IgD-negative memory B cell (primary cell): ENCODE measurements around the gene SOX5. TPM values are rescaled to one million over a fixed set of nuclear protein-coding genes. Genes with fewer than 3 reads are reported as not detected.

Experiments used
- H3K27ac Mint-ChIP-seq, 3 donors: one replicate each; pipeline ENCODE4 v1.8.0; 2020 to 2022; ENCODE audit warnings: mild to moderate bottlenecking in 3 of 3, mixed read lengths in 3 of 3, moderate library complexity in 1 of 3
- H3K27me3 Mint-ChIP-seq: one replicate; pipeline ENCODE4 v1.8.0; 2021; ENCODE audit warnings: mixed read lengths
- H3K36me3 Mint-ChIP-seq: one replicate; pipeline ENCODE4 v1.8.0; 2020; ENCODE audit warnings: mild to moderate bottlenecking, mixed read lengths
- H3K4me1 Mint-ChIP-seq, 3 donors: one replicate each; pipeline ENCODE4 v1.8.0; 2020 to 2022; ENCODE audit warnings: mixed read lengths in 3 of 3, mild to moderate bottlenecking in 1 of 3
- H3K4me3 Mint-ChIP-seq, 4 donors: one replicate each; pipeline ENCODE4 v1.8.0; 2020 to 2022; ENCODE audit warnings: mild to moderate bottlenecking in 4 of 4, mixed read lengths in 4 of 4, moderate library complexity in 3 of 4
- H3K9me3 Mint-ChIP-seq, 3 donors: one replicate each; pipeline ENCODE4 v1.8.0; 2020 to 2021; ENCODE audit warnings: mixed read lengths in 3 of 3, mild to moderate bottlenecking in 1 of 3
- polyA plus RNA-seq: library from polyadenylated mRNA; unstranded; fragments of 300-500 nt; fragmentation: Illumina TruSeq; gene quantifications from one replicate; pipeline ENCODE4 v1.2.3, GENCODE V29; 2021

SOX5 gene
- polyA plus RNA-seq, 1 donor from 2014 or later, result 11.0 TPM

GRCh38 chr12:23681237-23681636, 268.2 kb downstream of the SOX5 start:
- Mint-ChIP-seq H3K27ac (no peak overlapping the region), H3K4me3 (no peak overlapping the region), H3K4me1 (peaks cover 2 to 21% (median 6%) of the 10 kb centered on the region in 3 donors), H3K9me3 (peaks cover 0 to 2% (median 0%) of the 10 kb centered on the region in 3 donors), H3K27me3 (no peaks in the 10 kb centered on the region), H3K36me3 (peaks cover 5% of the 10 kb centered on the region)

GRCh38 chr12:23674064-23674463, 275.4 kb downstream of the SOX5 start:
- H3K27ac Mint-ChIP-seq, result no peak overlapping the region
- H3K4me3 Mint-ChIP-seq, result no peak overlapping the region
- H3K27me3 Mint-ChIP-seq, result no peaks in the 10 kb centered on the region
- H3K9me3 Mint-ChIP-seq, result peaks cover 0 to 7% (median 0%) of the 10 kb centered on the region in 3 donors
- H3K4me1 Mint-ChIP-seq, result no peaks in the 10 kb centered on the region
- peaks cover 4% of the 10 kb centered on the region for H3K36me3 Mint-ChIP-seq

- peaks cover 0 to 2% (median 2%) of the 10 kb centered on the region in 3 donors for H3K4me1 Mint-ChIP-seq
- no peaks in the 10 kb centered on the region for H3K27me3 Mint-ChIP-seq
- peaks cover 0 to 7% (median 0%) of the 10 kb centered on the region in 3 donors for H3K9me3 Mint-ChIP-seq
- no peaks in the 10 kb centered on the region for H3K36me3 Mint-ChIP-seq
- H3K27ac Mint-ChIP-seq, result no peak overlapping the region
- H3K4me3 Mint-ChIP-seq, result no peak overlapping the region
Observed at GRCh38 chr12:23671881-23672280, 277.6 kb downstream of the SOX5 start.

GRCh38 chr12:23670684-23671083, 278.8 kb downstream of the SOX5 start:
- Mint-ChIP-seq H3K4me3 (no peak overlapping the region), H3K9me3 (peaks cover 0 to 3% (median 0%) of the 10 kb centered on the region in 3 donors)

GRCh38 chr12:23669691-23670090, 279.8 kb downstream of the SOX5 start:
- Mint-ChIP-seq H3K9me3 (no peaks in the 10 kb centered on the region), H3K27ac (no peak overlapping the region), H3K27me3 (no peaks in the 10 kb centered on the region), H3K36me3 (peaks cover 1% of the 10 kb centered on the region), H3K4me3 (no peak overlapping the region), H3K4me1 (peaks cover 0 to 2% (median 2%) of the 10 kb centered on the region in 3 donors)

More at GRCh38 chr12:23670684-23671083, 278.8 kb downstream of the SOX5 start:
- no peak overlapping the region for H3K27ac Mint-ChIP-seq
- H3K27me3 Mint-ChIP-seq, result no peaks in the 10 kb centered on the region
- peaks cover 1% of the 10 kb centered on the region for H3K36me3 Mint-ChIP-seq
- peaks cover 0 to 2% (median 2%) of the 10 kb centered on the region in 3 donors for H3K4me1 Mint-ChIP-seq

GRCh38 chr12:23666866-23667265, 282.6 kb downstream of the SOX5 start:
- H3K36me3 Mint-ChIP-seq, result peaks cover 3% of the 10 kb centered on the region
- H3K27ac Mint-ChIP-seq, result no peak overlapping the region
- no peaks in the 10 kb centered on the region for H3K27me3 Mint-ChIP-seq
- H3K9me3 Mint-ChIP-seq, result no peaks in the 10 kb centered on the region
- H3K4me3 Mint-ChIP-seq, result no peak overlapping the region
- H3K4me1 Mint-ChIP-seq, result peaks cover 0 to 2% (median 2%) of the 10 kb centered on the region in 3 donors

- Mint-ChIP-seq H3K27ac (no peak overlapping the region), H3K27me3 (no peaks in the 10 kb centered on the region), H3K9me3 (no peaks in the 10 kb centered on the region), H3K4me3 (no peak overlapping the region), H3K4me1 (peaks cover 0 to 2% (median 2%) of the 10 kb centered on the region in 3 donors), H3K36me3 (peaks cover 3% of the 10 kb centered on the region)
Observed at GRCh38 chr12:23662966-23663365, 286.5 kb downstream of the SOX5 start.

GRCh38 chr12:23659131-23659530, 290.3 kb downstream of the SOX5 start:
- no peaks in the 10 kb centered on the region for H3K27me3 Mint-ChIP-seq
- peaks cover 2% of the 10 kb centered on the region for H3K36me3 Mint-ChIP-seq
- no peak overlapping the region for H3K4me3 Mint-ChIP-seq
- peak overlapping the region in 1 of 3 donors; percentile 43 for H3K27ac Mint-ChIP-seq
- H3K9me3 Mint-ChIP-seq, result no peaks in the 10 kb centered on the region
- H3K4me1 Mint-ChIP-seq, result no peaks in the 10 kb centered on the region

- no peaks in the 10 kb centered on the region for H3K27me3 Mint-ChIP-seq
- peak overlapping the region in 1 of 3 donors; percentile 23 for H3K27ac Mint-ChIP-seq
- H3K4me1 Mint-ChIP-seq, result no peaks in the 10 kb centered on the region
- H3K9me3 Mint-ChIP-seq, result no peaks in the 10 kb centered on the region
- H3K4me3 Mint-ChIP-seq, result no peak overlapping the region
- H3K36me3 Mint-ChIP-seq, result no peaks in the 10 kb centered on the region
Observed at GRCh38 chr12:23657598-23657997, 291.9 kb downstream of the SOX5 start.

GRCh38 chr12:23655884-23656283, 293.6 kb downstream of the SOX5 start:
- Mint-ChIP-seq H3K9me3 (no peaks in the 10 kb centered on the region), H3K4me3 (no peak overlapping the region), H3K4me1 (peaks cover 0 to 3% (median 0%) of the 10 kb centered on the region in 3 donors), H3K36me3 (no peaks in the 10 kb centered on the region), H3K27ac (no peak overlapping the region), H3K27me3 (no peaks in the 10 kb centered on the region)

GRCh38 chr12:23655112-23655511, 294.4 kb downstream of the SOX5 start:
- Mint-ChIP-seq H3K4me3 (no peak overlapping the region), H3K27me3 (no peaks in the 10 kb centered on the region), H3K9me3 (no peaks in the 10 kb centered on the region), H3K27ac (no peak overlapping the region), H3K4me1 (peaks cover 0 to 3% (median 0%) of the 10 kb centered on the region in 3 donors), H3K36me3 (peaks cover 2% of the 10 kb centered on the region)

- H3K36me3 Mint-ChIP-seq, result peaks cover 5% of the 10 kb centered on the region
- no peak overlapping the region for H3K27ac Mint-ChIP-seq
- H3K27me3 Mint-ChIP-seq, result no peaks in the 10 kb centered on the region
- H3K4me1 Mint-ChIP-seq, result peaks cover 0 to 3% (median 0%) of the 10 kb centered on the region in 3 donors
- peaks cover 0 to 5% (median 4%) of the 10 kb centered on the region in 3 donors for H3K9me3 Mint-ChIP-seq
- no peak overlapping the region for H3K4me3 Mint-ChIP-seq
Observed at GRCh38 chr12:23648546-23648945, 300.9 kb downstream of the SOX5 start.

- no peak overlapping the region for H3K4me3 Mint-ChIP-seq
- H3K4me1 Mint-ChIP-seq, result no peaks in the 10 kb centered on the region
- H3K9me3 Mint-ChIP-seq, result peaks cover 0 to 10% (median 1%) of the 10 kb centered on the region in 3 donors
- no peak overlapping the region for H3K27ac Mint-ChIP-seq
- H3K36me3 Mint-ChIP-seq, result peaks cover 9% of the 10 kb centered on the region
- no peaks in the 10 kb centered on the region for H3K27me3 Mint-ChIP-seq
Observed at GRCh38 chr12:23640754-23641153, 308.7 kb downstream of the SOX5 start.

- Mint-ChIP-seq H3K36me3 (peaks cover 3% of the 10 kb centered on the region), H3K27me3 (no peaks in the 10 kb centered on the region), H3K27ac (no peak overlapping the region), H3K9me3 (peaks cover 0 to 3% (median 0%) of the 10 kb centered on the region in 3 donors), H3K4me3 (no peak overlapping the region), H3K4me1 (peaks cover 0 to 2% (median 0%) of the 10 kb centered on the region in 3 donors)
Observed at GRCh38 chr12:23634344-23634743, 315.1 kb downstream of the SOX5 start.

- H3K9me3 Mint-ChIP-seq, result peaks cover 0 to 3% (median 0%) of the 10 kb centered on the region in 3 donors
- no peak overlapping the region for H3K27ac Mint-ChIP-seq
- H3K4me3 Mint-ChIP-seq, result no peak overlapping the region
- no peaks in the 10 kb centered on the region for H3K27me3 Mint-ChIP-seq
- H3K36me3 Mint-ChIP-seq, result peaks cover 3% of the 10 kb centered on the region
- H3K4me1 Mint-ChIP-seq, result peaks cover 0 to 2% (median 0%) of the 10 kb centered on the region in 3 donors
Observed at GRCh38 chr12:23631786-23632377, 317.6 kb downstream of the SOX5 start.

- no peak overlapping the region for H3K4me3 Mint-ChIP-seq
- no peak overlapping the region for H3K27ac Mint-ChIP-seq
- peaks cover 0 to 2% (median 0%) of the 10 kb centered on the region in 3 donors for H3K4me1 Mint-ChIP-seq
- H3K27me3 Mint-ChIP-seq, result no peaks in the 10 kb centered on the region
- peaks cover 0 to 3% (median 0%) of the 10 kb centered on the region in 3 donors for H3K9me3 Mint-ChIP-seq
- H3K36me3 Mint-ChIP-seq, result no peaks in the 10 kb centered on the region
Observed at GRCh38 chr12:23630524-23630923, 318.9 kb downstream of the SOX5 start.
